ENCODE data around the gene DUX4.
"Not testable (repeated sequence)": the region's sequence is repeated elsewhere in the genome, so short reads cannot be mapped to it uniquely, and the experiment has no call there.

DUX4 gene

DNA sequence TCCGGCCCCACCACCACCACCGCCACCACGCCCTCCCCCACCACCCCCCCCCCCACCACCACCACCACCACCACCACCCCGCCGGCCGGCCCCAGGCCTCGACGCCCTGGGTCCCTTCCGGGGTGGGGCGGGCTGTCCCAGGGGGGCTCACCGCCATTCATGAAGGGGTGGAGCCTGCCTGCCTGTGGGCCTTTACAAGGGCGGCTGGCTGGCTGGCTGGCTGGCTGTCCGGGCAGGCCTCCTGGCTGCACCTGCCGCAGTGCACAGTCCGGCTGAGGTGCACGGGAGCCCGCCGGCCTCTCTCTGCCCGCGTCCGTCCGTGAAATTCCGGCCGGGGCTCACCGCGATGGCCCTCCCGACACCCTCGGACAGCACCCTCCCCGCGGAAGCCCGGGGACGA is at the start of gene DUX4:
DUX4 (plus strand) TSS at position 347 of the 400 bp plus-strand sequence; CDS start at position 347, 0 bp downstream.
- H3K9ac ChIP-seq (ENCODE audit: low read length); H3K36me3 ChIP-seq (replicated peaks; ENCODE audit: insufficient read depth, low read length); DNase-seq; H3K9me2 ChIP-seq (replicated peaks; ENCODE audit: insufficient read depth, low read length); H4K20me1 ChIP-seq (ENCODE audit: insufficient read depth, low read length); H3K4me3 ChIP-seq (ENCODE audit: low read length); H3K4me2 ChIP-seq (ENCODE audit: low read depth, low read length); H3K9me3 ChIP-seq (replicated peaks; ENCODE audit: insufficient read depth, low read length); H3F3A ChIP-seq (ENCODE audit: insufficient read depth, low read length); H3K27me3 ChIP-seq (replicated peaks; ENCODE audit: insufficient read depth, low read length); H3K27ac ChIP-seq (ENCODE audit: low read length); H3K79me2 ChIP-seq (ENCODE audit: low read length); H2AFZ ChIP-seq (ENCODE audit: low read length); H3K4me1 ChIP-seq (ENCODE audit: low read length): not testable (repeated sequence)

DNA sequence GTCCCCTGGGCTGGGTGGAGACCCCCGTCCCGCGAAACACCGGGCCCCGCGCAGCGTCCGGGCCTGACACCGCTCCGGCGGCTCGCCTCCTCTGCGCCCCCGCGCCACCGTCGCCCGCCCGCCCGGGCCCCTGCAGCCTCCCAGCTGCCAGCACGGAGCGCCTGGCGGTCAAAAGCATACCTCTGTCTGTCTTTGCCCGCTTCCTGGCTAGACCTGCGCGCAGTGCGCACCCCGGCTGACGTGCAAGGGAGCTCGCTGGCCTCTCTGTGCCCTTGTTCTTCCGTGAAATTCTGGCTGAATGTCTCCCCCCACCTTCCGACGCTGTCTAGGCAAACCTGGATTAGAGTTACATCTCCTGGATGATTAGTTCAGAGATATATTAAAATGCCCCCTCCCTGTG is 1.9 kb downstream of the DUX4 start:
- H3K9me3 ChIP-seq (replicated peaks; ENCODE audit: insufficient read depth, low read length); H3K9ac ChIP-seq (ENCODE audit: low read length); H3K4me1 ChIP-seq (ENCODE audit: low read length); H3K27me3 ChIP-seq (replicated peaks; ENCODE audit: insufficient read depth, low read length); DNase-seq; H3K4me3 ChIP-seq (ENCODE audit: low read length); H2AFZ ChIP-seq (ENCODE audit: low read length); H3K27ac ChIP-seq (ENCODE audit: low read length); H3F3A ChIP-seq (ENCODE audit: insufficient read depth, low read length); H4K20me1 ChIP-seq (ENCODE audit: insufficient read depth, low read length); H3K4me2 ChIP-seq (ENCODE audit: low read depth, low read length); H3K79me2 ChIP-seq (ENCODE audit: low read length); H3K9me2 ChIP-seq (replicated peaks; ENCODE audit: insufficient read depth, low read length); H3K36me3 ChIP-seq (replicated peaks; ENCODE audit: insufficient read depth, low read length): not testable (repeated sequence)

DNA sequence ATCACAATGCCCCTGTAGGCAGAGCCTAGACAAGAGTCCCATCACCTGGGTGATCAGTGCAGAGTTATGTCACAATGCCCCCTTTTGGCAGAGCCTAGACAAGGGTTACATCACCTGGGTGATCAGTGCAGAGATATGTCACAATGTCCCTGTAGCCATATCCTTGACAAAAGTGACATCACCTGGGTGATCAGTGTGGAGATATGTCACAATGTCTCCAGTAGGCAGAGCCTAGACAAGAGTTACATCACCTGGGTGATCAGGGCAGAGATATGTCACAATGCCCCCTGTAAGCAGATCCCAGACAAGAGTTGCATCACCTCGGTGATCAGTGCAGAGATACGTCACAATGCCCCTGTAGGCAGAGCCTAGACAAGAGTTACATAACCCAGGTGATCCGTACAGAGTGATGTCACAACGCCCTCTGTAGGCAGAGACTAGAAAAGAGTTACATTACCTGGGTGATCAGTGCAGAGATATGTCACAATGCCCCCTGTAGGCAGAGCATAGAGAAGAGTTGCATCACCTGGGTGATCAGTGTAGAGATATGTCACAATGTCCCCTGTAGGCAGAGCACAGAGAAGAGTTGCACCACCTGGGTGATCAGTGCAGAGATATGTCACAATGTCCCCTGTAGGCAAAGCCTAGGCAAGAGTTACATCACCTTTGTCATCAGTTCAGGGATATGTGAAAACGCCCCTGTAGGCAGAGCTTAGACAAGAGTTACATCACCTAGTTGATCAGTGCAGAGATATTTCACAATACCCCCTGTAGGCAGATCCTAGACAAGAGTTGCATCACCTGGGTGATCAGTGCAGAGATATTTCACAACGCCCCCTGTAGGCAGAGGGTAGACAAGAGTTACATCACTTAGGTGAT is 4.4 kb downstream of the DUX4 start:
- not testable (repeated sequence) for H3F3A ChIP-seq (ENCODE audit: insufficient read depth, low read length); H3K9me3 ChIP-seq (replicated peaks; ENCODE audit: insufficient read depth, low read length); H3K27ac ChIP-seq (ENCODE audit: low read length); H3K4me3 ChIP-seq (ENCODE audit: low read length); H3K4me1 ChIP-seq (ENCODE audit: low read length); DNase-seq; H3K9me2 ChIP-seq (replicated peaks; ENCODE audit: insufficient read depth, low read length); H3K36me3 ChIP-seq (replicated peaks; ENCODE audit: insufficient read depth, low read length); H3K79me2 ChIP-seq (ENCODE audit: low read length); H3K4me2 ChIP-seq (ENCODE audit: low read depth, low read length); H2AFZ ChIP-seq (ENCODE audit: low read length); H3K9ac ChIP-seq (ENCODE audit: low read length); H4K20me1 ChIP-seq (ENCODE audit: insufficient read depth, low read length); H3K27me3 ChIP-seq (replicated peaks; ENCODE audit: insufficient read depth, low read length)

DNA sequence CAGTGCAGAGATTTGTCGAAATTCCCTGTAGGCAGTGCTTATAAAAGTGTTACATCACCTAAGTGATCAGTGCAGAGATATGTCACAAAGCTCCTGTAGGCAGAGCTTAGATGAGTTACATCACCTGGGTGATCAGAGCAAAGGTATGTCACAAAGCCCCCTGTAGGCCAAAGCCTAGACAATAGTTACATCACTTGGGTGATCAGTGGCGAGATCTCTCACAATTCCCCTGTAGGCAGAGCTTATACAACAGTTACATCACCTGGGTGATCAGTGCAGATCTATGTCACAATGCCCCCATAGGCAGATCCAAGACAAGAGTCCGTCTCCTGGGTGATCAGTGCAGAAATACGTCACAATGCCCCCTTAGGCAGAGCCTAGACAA is 5.0 kb downstream of the DUX4 start:
- H3K79me2 ChIP-seq (ENCODE audit: low read length); H3K4me3 ChIP-seq (ENCODE audit: low read length); H3F3A ChIP-seq (ENCODE audit: insufficient read depth, low read length); H3K9me3 ChIP-seq (replicated peaks; ENCODE audit: insufficient read depth, low read length); H3K9me2 ChIP-seq (replicated peaks; ENCODE audit: insufficient read depth, low read length); H3K4me2 ChIP-seq (ENCODE audit: low read depth, low read length); H3K27ac ChIP-seq (ENCODE audit: low read length); H3K27me3 ChIP-seq (replicated peaks; ENCODE audit: insufficient read depth, low read length); H4K20me1 ChIP-seq (ENCODE audit: insufficient read depth, low read length); H3K4me1 ChIP-seq (ENCODE audit: low read length); DNase-seq; H2AFZ ChIP-seq (ENCODE audit: low read length); H3K9ac ChIP-seq (ENCODE audit: low read length); H3K36me3 ChIP-seq (replicated peaks; ENCODE audit: insufficient read depth, low read length): not testable (repeated sequence)

DNA sequence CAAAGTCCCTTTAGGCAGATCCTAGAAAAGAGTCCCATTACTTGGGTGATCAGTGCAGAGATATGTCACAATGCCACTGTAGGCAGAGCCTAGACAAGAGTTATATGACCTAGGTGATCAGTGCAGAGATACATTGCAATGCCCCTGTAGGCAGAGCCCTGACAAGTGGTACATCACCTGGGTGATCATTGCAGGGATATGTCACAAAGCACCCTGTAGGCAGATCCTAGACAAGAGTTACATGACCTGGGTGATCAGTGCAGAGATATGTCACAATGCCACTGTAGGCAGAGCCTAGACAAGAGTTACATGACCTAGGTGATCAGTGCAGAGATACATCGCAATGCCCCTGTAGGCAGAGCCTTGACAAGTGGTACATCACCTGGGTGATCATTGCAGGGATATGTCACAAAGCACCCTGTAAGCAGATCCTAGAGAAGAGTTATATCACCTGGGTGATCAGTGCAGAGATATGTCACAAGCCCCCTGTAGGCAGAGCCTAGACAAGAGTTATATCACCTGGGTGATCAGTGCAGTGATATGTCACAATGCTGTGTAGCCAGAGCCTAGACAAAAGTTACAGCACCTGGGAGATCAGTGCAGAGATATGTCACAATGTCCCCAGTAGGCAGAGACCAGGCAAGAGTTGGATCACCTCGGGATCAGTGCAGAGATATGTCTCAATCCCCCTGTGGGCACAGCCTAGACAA is 5.6 kb downstream of the DUX4 start:
- not testable (repeated sequence) for DNase-seq; H3K36me3 ChIP-seq (replicated peaks; ENCODE audit: insufficient read depth, low read length); H3K9me3 ChIP-seq (replicated peaks; ENCODE audit: insufficient read depth, low read length); H3K4me1 ChIP-seq (ENCODE audit: low read length); H3K9ac ChIP-seq (ENCODE audit: low read length); H2AFZ ChIP-seq (ENCODE audit: low read length); H3K27me3 ChIP-seq (replicated peaks; ENCODE audit: insufficient read depth, low read length); H3K4me3 ChIP-seq (ENCODE audit: low read length); H3K9me2 ChIP-seq (replicated peaks; ENCODE audit: insufficient read depth, low read length); H3K4me2 ChIP-seq (ENCODE audit: low read depth, low read length); H3K27ac ChIP-seq (ENCODE audit: low read length); H3F3A ChIP-seq (ENCODE audit: insufficient read depth, low read length); H4K20me1 ChIP-seq (ENCODE audit: insufficient read depth, low read length); H3K79me2 ChIP-seq (ENCODE audit: low read length)

DNA sequence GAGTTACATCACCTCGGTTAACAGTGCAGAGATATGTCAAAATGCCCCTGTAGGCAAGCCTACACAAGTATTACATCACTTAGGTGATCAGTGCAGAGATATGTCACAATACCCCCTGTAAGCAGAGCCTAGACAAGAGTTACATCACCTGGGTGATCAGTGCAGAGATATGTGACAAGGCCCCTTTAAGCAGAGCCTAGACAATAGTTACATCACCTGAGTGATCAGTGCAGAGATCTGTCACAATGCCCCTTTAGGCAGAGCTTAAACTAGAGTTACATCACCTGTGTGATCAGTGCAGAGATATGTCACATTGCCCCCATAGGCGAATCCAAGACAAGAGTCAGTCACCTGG is 6.1 kb downstream of the DUX4 start:
- not testable (repeated sequence) for DNase-seq; H3K36me3 ChIP-seq (replicated peaks; ENCODE audit: insufficient read depth, low read length)

DNA sequence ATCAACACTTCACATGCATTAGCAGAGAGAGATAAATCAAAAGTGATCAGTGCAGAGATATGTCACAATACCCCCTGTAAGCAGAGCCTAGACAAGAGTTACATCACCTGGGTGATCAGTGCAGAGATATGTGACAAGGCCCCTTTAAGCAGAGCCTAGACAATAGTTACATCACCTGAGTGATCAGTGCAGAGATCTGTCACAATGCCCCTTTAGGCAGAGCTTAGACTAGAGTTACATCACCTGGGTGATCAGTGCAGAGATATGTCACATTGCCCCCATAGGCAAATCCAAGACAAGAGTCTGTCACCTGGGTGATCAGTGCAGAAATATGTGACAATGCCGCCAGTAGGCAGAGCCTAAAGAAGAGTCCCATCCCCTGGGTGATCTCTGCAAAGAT is 7.4 kb downstream of the DUX4 start:
- H3K9me2 ChIP-seq (replicated peaks; ENCODE audit: insufficient read depth, low read length); DNase-seq; H4K20me1 ChIP-seq (ENCODE audit: insufficient read depth, low read length); H3K9ac ChIP-seq (ENCODE audit: low read length); H3K4me1 ChIP-seq (ENCODE audit: low read length); H3K9me3 ChIP-seq (replicated peaks; ENCODE audit: insufficient read depth, low read length); H3K4me3 ChIP-seq (ENCODE audit: low read length); H3K36me3 ChIP-seq (replicated peaks; ENCODE audit: insufficient read depth, low read length); H3K27me3 ChIP-seq (replicated peaks; ENCODE audit: insufficient read depth, low read length); H3K79me2 ChIP-seq (ENCODE audit: low read length); H3F3A ChIP-seq (ENCODE audit: insufficient read depth, low read length); H3K27ac ChIP-seq (ENCODE audit: low read length); H3K4me2 ChIP-seq (ENCODE audit: low read depth, low read length); H2AFZ ChIP-seq (ENCODE audit: low read length): not testable (repeated sequence)

More for the DNA sequence above, 6.1 kb downstream of the DUX4 start:
- not testable (repeated sequence) for H3K9me2 ChIP-seq (replicated peaks; ENCODE audit: insufficient read depth, low read length); H3K9me3 ChIP-seq (replicated peaks; ENCODE audit: insufficient read depth, low read length); H4K20me1 ChIP-seq (ENCODE audit: insufficient read depth, low read length); H3K4me2 ChIP-seq (ENCODE audit: low read depth, low read length); H3K79me2 ChIP-seq (ENCODE audit: low read length); H2AFZ ChIP-seq (ENCODE audit: low read length); H3K4me3 ChIP-seq (ENCODE audit: low read length); H3K27me3 ChIP-seq (replicated peaks; ENCODE audit: insufficient read depth, low read length); H3K27ac ChIP-seq (ENCODE audit: low read length); H3K9ac ChIP-seq (ENCODE audit: low read length); H3F3A ChIP-seq (ENCODE audit: insufficient read depth, low read length); H3K4me1 ChIP-seq (ENCODE audit: low read length)
